Naive thymus-derived CD4-positive, alpha-beta T cell (primary cell): ENCODE measurements around the gene GPR82. TPM values are rescaled to one million over a fixed set of nuclear protein-coding genes. Genes with fewer than 3 reads are reported as not detected.

ENCODE experiments used
- ATAC-seq: fragments of 150-1000 bp; cut with Tn5 transposase; 2 replicates; pipeline ENCODE4 v1.10.0; 2021; ENCODE audit warnings: mild to moderate bottlenecking, moderate library complexity
- CTCF ChIA-PET: fragments of 350-600 bp; sonication (Branson Sonifier 250); formaldehyde crosslinking; loops from one replicate; lab custom pipeline; 2021; ENCODE audit warnings: antibody characterized with exemption; lab: Charles Lee
- POLR2A ChIA-PET: fragments of 350-600 bp; sonication (Branson Sonifier 250); formaldehyde crosslinking; loops from one replicate; lab custom pipeline; 2021; ENCODE audit warnings: antibody characterized with exemption, inconsistent platforms; lab: Charles Lee
- DNase-seq, 9 donors: peaks; one replicate each; pipeline versions ENCODE4 v3.0.0 to v3.0.0-alpha.2; 2020 to 2022; ENCODE audit warnings: mixed read lengths in 1 of 9
- H3K27ac ChIP-seq: one replicate; pipeline ENCODE4 v1.7.0; 2013; ENCODE audit warnings: mild to moderate bottlenecking, low read depth, low read length, moderate library complexity
- H3K27me3 ChIP-seq, 2 donors: one replicate each; pipeline ENCODE4 v1.7.0; 2013; ENCODE audit warnings: low read length in 2 of 2, mild to moderate bottlenecking in 2 of 2, moderate library complexity in 2 of 2; ENCODE audit not compliant: control insufficient read depth in 2 of 2, insufficient read depth in 2 of 2
- H3K36me3 ChIP-seq, 3 experiments: 1 replicate in 2 of 3; 2 replicates in 1 of 3; pipeline ENCODE4 v1.7.0; 2013; ENCODE audit warnings: low read length in 3 of 3, mild to moderate bottlenecking in 3 of 3, moderate library complexity in 1 of 3; ENCODE audit not compliant: insufficient read depth in 3 of 3, control insufficient read depth in 2 of 3
- H3K4me1 ChIP-seq, 2 donors: one replicate each; pipeline ENCODE4 v1.7.0; 2013; ENCODE audit warnings: low read length in 2 of 2, mild to moderate bottlenecking in 2 of 2, moderate library complexity in 1 of 2; ENCODE audit not compliant: control insufficient read depth in 2 of 2, insufficient read depth in 2 of 2
- H3K4me3 ChIP-seq: 2 replicates; pipeline ENCODE4 v1.7.0; 2013; ENCODE audit warnings: mild to moderate bottlenecking, low read length
- H3K9me3 ChIP-seq, 3 experiments: 1 replicate in 2 of 3; 2 replicates in 1 of 3; pipeline ENCODE4 v1.7.0; 2013; ENCODE audit warnings: low read length in 3 of 3; ENCODE audit not compliant: control insufficient read depth in 2 of 3
- H3K27ac Mint-ChIP-seq, 9 donors: one replicate each; pipeline ENCODE4 v1.8.0; 2020 to 2022; ENCODE audit warnings: mixed read lengths in 9 of 9, mild to moderate bottlenecking in 8 of 9, moderate library complexity in 5 of 9, inconsistent platforms in 2 of 9
- H3K27me3 Mint-ChIP-seq, 5 donors: one replicate each; pipeline ENCODE4 v1.8.0; 2021 to 2022; ENCODE audit warnings: mixed read lengths in 5 of 5, mild to moderate bottlenecking in 1 of 5
- H3K36me3 Mint-ChIP-seq, 5 donors: one replicate each; pipeline ENCODE4 v1.8.0; 2020 to 2022; ENCODE audit warnings: mixed read lengths in 5 of 5, mild to moderate bottlenecking in 3 of 5, inconsistent platforms in 1 of 5
- H3K4me1 Mint-ChIP-seq, 7 donors: one replicate each; pipeline ENCODE4 v1.8.0; 2020 to 2022; ENCODE audit warnings: mixed read lengths in 7 of 7, mild to moderate bottlenecking in 3 of 7, inconsistent platforms in 1 of 7
- H3K4me3 Mint-ChIP-seq, 10 donors: one replicate each; pipeline ENCODE4 v1.8.0; 2020 to 2022; ENCODE audit warnings: mild to moderate bottlenecking in 10 of 10, mixed read lengths in 10 of 10, moderate library complexity in 6 of 10, inconsistent platforms in 2 of 10
- H3K9me3 Mint-ChIP-seq, 11 donors: one replicate each; pipeline ENCODE4 v1.8.0; 2020 to 2022; ENCODE audit warnings: mixed read lengths in 11 of 11, mild to moderate bottlenecking in 4 of 11, inconsistent platforms in 1 of 11, moderate library complexity in 1 of 11
- intact Hi-C, 2 donors: fragments of 100-400 bp; cut with micrococcal nuclease; formaldehyde crosslinking; loops; one replicate each; pipeline ENCODE4 v1.15.1; 2023
- polyA plus RNA-seq, 2 donors: library from polyadenylated mRNA; unstranded; fragments of 300-500 nt; fragmentation: Illumina TruSeq; gene quantifications; one replicate each; pipeline ENCODE4 v1.2.3, GENCODE V29; 2021
- total RNA-seq, 6 experiments: library from RNA in 5 of 6; stranded (reverse) in 5 of 6; gene quantifications; 1 replicate in 5 of 6; 2 replicates in 1 of 6; pipeline ENCODE4 v1.2.3 and lab custom pipeline; 2021 to 2026

GPR82 gene
- total and polyA plus RNA-seq, 7 experiments from 2014 or later = 0.16 to 0.59 (median 0.36) TPM; not detected in 3

- ATAC-seq (no peak), DNase-seq (no peak)
- ChIA-PET POLR2A (no interaction called here), CTCF (no interaction called here)
- Mint-ChIP-seq H3K36me3 (peaks cover 5 to 38% (median 33%) of the 10 kb centered on the region in 5 donors), H3K27ac (no peak overlapping the region), H3K9me3 (peaks cover 0 to 45% (median 12%) of the 10 kb centered on the region in 11 donors), H3K27me3 (no peaks in the 10 kb centered on the region), H3K4me3 (no peak overlapping the region), H3K4me1 (peaks cover 0 to 27% (median 6%) of the 10 kb centered on the region in 7 donors)
- Histone ChIP-seq H3K9me3 (peaks cover 0 to 17% (median 4%) of the 10 kb centered on the region in 3 experiments), H3K36me3 (peaks cover 0 to 4% (median 2%) of the 10 kb centered on the region in 3 experiments), H3K4me3 (no peak overlapping the region), H3K27ac (no peak overlapping the region), H3K27me3 (no peaks in the 10 kb centered on the region), H3K4me1 (peaks cover 0 to 28% of the 10 kb centered on the region in 2 donors)
- intact Hi-C loops = no loop called here
Measured at GRCh38 chrX:41722214-41722613, 1.8 kb upstream of the GPR82 start.

- Mint-ChIP-seq H3K36me3 (peaks cover 5 to 37% (median 31%) of the 10 kb centered on the region in 5 donors), H3K9me3 (peaks cover 0 to 39% (median 12%) of the 10 kb centered on the region in 11 donors), H3K27me3 (no peaks in the 10 kb centered on the region), H3K27ac (no peak overlapping the region), H3K4me3 (no peak overlapping the region), H3K4me1 (peaks cover 0 to 27% (median 5%) of the 10 kb centered on the region in 7 donors)
- ChIA-PET CTCF (no interaction called here), POLR2A (no interaction called here)
- H3K4me1 ChIP-seq = peaks cover 0 to 28% of the 10 kb centered on the region in 2 donors
- no peak overlapping the region for H3K4me3 ChIP-seq
- no peak for DNase-seq
- intact Hi-C loops = no loop called here
- no peak overlapping the region for H3K27ac ChIP-seq
- peaks cover 0 to 4% (median 2%) of the 10 kb centered on the region in 3 experiments for H3K36me3 ChIP-seq
- H3K9me3 ChIP-seq = peaks cover 0 to 10% (median 4%) of the 10 kb centered on the region in 3 experiments
- H3K27me3 ChIP-seq = no peaks in the 10 kb centered on the region
- ATAC-seq = no peak
Measured at GRCh38 chrX:41722816-41723618, 964 bp upstream of the GPR82 start.

DNA sequence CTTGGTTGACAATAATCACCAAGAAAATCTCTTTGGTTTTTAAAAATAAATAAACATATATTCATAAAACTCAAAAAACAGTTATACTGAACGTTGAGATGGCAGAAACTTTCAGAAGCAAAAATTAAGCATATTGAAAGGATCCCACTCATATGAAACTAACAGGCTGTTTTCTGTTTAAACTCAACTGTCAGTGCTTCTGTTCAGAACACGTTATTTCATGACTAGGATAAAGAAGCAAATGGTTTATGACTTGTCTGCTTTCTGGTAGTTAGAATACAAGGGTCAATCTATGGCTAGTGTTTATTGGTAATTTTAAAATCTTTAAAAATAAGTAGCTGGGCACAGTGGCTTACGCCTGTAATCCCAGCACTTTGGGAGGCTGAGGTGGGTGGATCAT, 4.1 kb downstream of the GPR82 start:
- no peaks in the 10 kb centered on the region for H3K9me3 ChIP-seq
- POLR2A ChIA-PET = no interaction called here
- H3K4me3 Mint-ChIP-seq = no peak overlapping the region
- DNase-seq = no peak
- H3K27ac ChIP-seq = no peak overlapping the region
- no peaks in the 10 kb centered on the region for H3K27me3 Mint-ChIP-seq
- no peaks in the 10 kb centered on the region for H3K9me3 Mint-ChIP-seq
- peaks cover 0 to 7% of the 10 kb centered on the region in 2 donors for H3K4me1 ChIP-seq
- no peak for ATAC-seq
- no peaks in the 10 kb centered on the region for H3K27me3 ChIP-seq
- peaks cover 0 to 11% (median 4%) of the 10 kb centered on the region in 5 donors for H3K36me3 Mint-ChIP-seq
- CTCF ChIA-PET = no interaction called here
- H3K4me1 Mint-ChIP-seq = peaks cover 0 to 11% (median 0%) of the 10 kb centered on the region in 7 donors
- H3K36me3 ChIP-seq = no peaks in the 10 kb centered on the region
- H3K4me3 ChIP-seq = no peak overlapping the region
- no peak overlapping the region for H3K27ac Mint-ChIP-seq
- intact Hi-C loops = no loop called here

DNA sequence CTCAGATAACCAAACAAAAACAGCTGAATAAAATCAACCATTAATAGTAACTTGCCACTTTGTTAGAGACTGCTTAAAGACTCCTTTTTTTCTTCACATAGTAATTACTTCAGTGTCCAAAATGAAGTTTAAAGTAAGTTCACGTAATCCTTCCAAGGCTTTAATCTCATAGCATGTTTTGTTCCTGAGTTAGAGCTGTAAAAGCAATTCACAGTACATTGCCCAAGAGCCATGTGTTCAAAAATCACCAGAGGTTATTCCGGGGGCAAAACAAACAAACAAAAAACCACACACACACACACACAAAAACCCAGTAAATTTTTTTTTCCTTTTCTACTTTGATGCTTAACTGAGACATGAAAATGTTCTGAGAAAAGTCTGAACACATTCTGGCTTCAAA, 6.1 kb downstream of the GPR82 start:
- ChIA-PET CTCF (no interaction called here), POLR2A (no interaction called here)
- Histone ChIP-seq H3K4me3 (no peak overlapping the region), H3K36me3 (no peaks in the 10 kb centered on the region), H3K9me3 (no peaks in the 10 kb centered on the region), H3K4me1 (no peaks in the 10 kb centered on the region), H3K27ac (no peak overlapping the region), H3K27me3 (no peaks in the 10 kb centered on the region)
- intact Hi-C loops = loop anchor here in 1 of 2 donors (10.0 kb wide), 1 partner anchor 285 kb away; the partner anchor contains the start of gene NYX
- peaks cover 0 to 15% (median 0%) of the 10 kb centered on the region in 7 donors for H3K4me1 Mint-ChIP-seq
- DNase-seq (no peak), ATAC-seq (no peak)
- H3K27ac Mint-ChIP-seq = no peak overlapping the region
- H3K27me3 Mint-ChIP-seq = no peaks in the 10 kb centered on the region
- no peak overlapping the region for H3K4me3 Mint-ChIP-seq
- peaks cover 0 to 11% (median 4%) of the 10 kb centered on the region in 5 donors for H3K36me3 Mint-ChIP-seq
- no peaks in the 10 kb centered on the region for H3K9me3 Mint-ChIP-seq

- Mint-ChIP-seq H3K9me3 (no peaks in the 10 kb centered on the region), H3K4me3 (no peak overlapping the region), H3K27me3 (no peaks in the 10 kb centered on the region), H3K4me1 (peaks cover 0 to 27% (median 7%) of the 10 kb centered on the region in 7 donors), H3K27ac (peak overlapping the region in 1 of 9 donors; percentile 2), H3K36me3 (peaks cover 0 to 7% (median 4%) of the 10 kb centered on the region in 5 donors)
- Histone ChIP-seq H3K27ac (no peak overlapping the region), H3K27me3 (no peaks in the 10 kb centered on the region), H3K9me3 (no peaks in the 10 kb centered on the region), H3K4me1 (no peaks in the 10 kb centered on the region), H3K36me3 (no peaks in the 10 kb centered on the region), H3K4me3 (no peak overlapping the region)
- intact Hi-C loops = loop anchor here in 1 of 2 donors (10.0 kb wide), 1 partner anchor 287 kb away; the partner anchor contains the start of gene NYX
- no peak for DNase-seq
- no peak for ATAC-seq
- CTCF ChIA-PET = no interaction called here
- POLR2A ChIA-PET = no interaction called here
Measured at GRCh38 chrX:41732260-41732659, 8.3 kb downstream of the GPR82 start.

GRCh38 chrX:41733939-41734338, 10.0 kb downstream of the GPR82 start:
- no peak overlapping the region for H3K27ac ChIP-seq
- H3K4me1 ChIP-seq = no peaks in the 10 kb centered on the region
- Mint-ChIP-seq H3K27ac (peak overlapping the region in 1 of 9 donors; percentile 75), H3K36me3 (peaks cover 0 to 5% (median 4%) of the 10 kb centered on the region in 5 donors), H3K27me3 (no peaks in the 10 kb centered on the region), H3K9me3 (no peaks in the 10 kb centered on the region), H3K4me1 (peaks cover 0 to 28% (median 7%) of the 10 kb centered on the region in 7 donors), H3K4me3 (peak overlapping the region in 1 of 10 donors; percentile 72)
- no peak overlapping the region for H3K4me3 ChIP-seq
- ATAC-seq (peak; percentile 62), DNase-seq (no peak)
- ChIA-PET POLR2A (no interaction called here), CTCF (no interaction called here)
- no peaks in the 10 kb centered on the region for H3K9me3 ChIP-seq
- intact Hi-C loops = loop anchor here in 1 of 2 donors (1.0 to 10.0 kb wide), 2 partner anchors 175 to 289 kb away; partner anchors contain the start of gene NYX
- no peaks in the 10 kb centered on the region for H3K36me3 ChIP-seq
- no peaks in the 10 kb centered on the region for H3K27me3 ChIP-seq
